CD4-positive, CD25-positive, alpha-beta regulatory T cell (primary cell): Measurements from ENCODE around the gene SPEM3. TPM values are rescaled to one million over a fixed set of nuclear protein-coding genes. Genes with fewer than 3 reads are reported as not detected.
"Not testable (repeated sequence)": the region's sequence is repeated elsewhere in the genome, so short reads cannot be mapped to it uniquely, and the experiment has no call there.

Experiments used
- ATAC-seq, 2 donors: fragments of 150-1000 bp; cut with Tn5 transposase; one replicate each; pipeline ENCODE4 v1.10.0; 2021; ENCODE audit warnings: low read depth in 2 of 2, moderate number of reproducible peaks in 2 of 2, moderate library complexity in 1 of 2
- DNase-seq, 3 donors: peaks; one replicate each; pipeline versions ENCODE4 v3.0.0 to v3.0.0-alpha.2; 2012 to 2022; ENCODE audit warnings: mixed read lengths in 1 of 3
- H3K27ac ChIP-seq: one replicate; pipeline ENCODE4 v1.7.0; 2013; ENCODE audit warnings: mild to moderate bottlenecking, low read length; ENCODE audit not compliant: insufficient read depth, poor library complexity, severe bottlenecking
- H3K27me3 ChIP-seq: one replicate; pipeline ENCODE4 v1.7.0; 2013; ENCODE audit warnings: low read length; ENCODE audit not compliant: control insufficient read depth, insufficient read depth
- H3K36me3 ChIP-seq: one replicate; pipeline ENCODE4 v1.7.0; 2013; ENCODE audit warnings: mild to moderate bottlenecking, low read length, moderate library complexity; ENCODE audit not compliant: control insufficient read depth, insufficient read depth
- H3K4me1 ChIP-seq: 2 replicates; pipeline ENCODE4 v1.7.0; 2013; ENCODE audit warnings: mild to moderate bottlenecking, low read length; ENCODE audit not compliant: insufficient read depth, control insufficient read depth, poor library complexity, severe bottlenecking
- H3K4me3 ChIP-seq: one replicate; pipeline ENCODE4 v1.7.0; 2013; ENCODE audit warnings: low read depth, mild to moderate bottlenecking, low read length, moderate library complexity
- H3K9me3 ChIP-seq, 2 experiments: 1 replicate in 1 of 2; 2 replicates in 1 of 2; pipeline ENCODE4 v1.7.0; 2013; ENCODE audit warnings: low read length in 2 of 2, mild to moderate bottlenecking in 1 of 2, moderate library complexity in 1 of 2; ENCODE audit not compliant: control insufficient read depth in 2 of 2
- H3K27ac Mint-ChIP-seq, 3 donors: one replicate each; pipeline ENCODE4 v1.8.0; 2020 to 2022; ENCODE audit warnings: mild to moderate bottlenecking in 3 of 3, mixed read lengths in 3 of 3, moderate library complexity in 2 of 3
- H3K27me3 Mint-ChIP-seq: one replicate; pipeline ENCODE4 v1.8.0; 2022; ENCODE audit warnings: mild to moderate bottlenecking, mixed read lengths
- H3K36me3 Mint-ChIP-seq: one replicate; pipeline ENCODE4 v1.8.0; 2020; ENCODE audit warnings: mixed read lengths
- H3K4me1 Mint-ChIP-seq, 4 donors: one replicate each; pipeline ENCODE4 v1.8.0; 2020 to 2022; ENCODE audit warnings: mixed read lengths in 4 of 4, mild to moderate bottlenecking in 1 of 4
- H3K4me3 Mint-ChIP-seq, 4 donors: one replicate each; pipeline ENCODE4 v1.8.0; 2020 to 2022; ENCODE audit warnings: mild to moderate bottlenecking in 4 of 4, mixed read lengths in 4 of 4, moderate library complexity in 3 of 4
- H3K9me3 Mint-ChIP-seq, 7 donors: one replicate each; pipeline ENCODE4 v1.8.0; 2020 to 2022; ENCODE audit warnings: mixed read lengths in 7 of 7, mild to moderate bottlenecking in 3 of 7, moderate library complexity in 2 of 7
- polyA plus RNA-seq, 4 donors: library from polyadenylated mRNA; unstranded; fragments of 300-500 nt; fragmentation: Illumina TruSeq; gene quantifications; one replicate each; pipeline ENCODE4 v1.2.3, GENCODE V29; 2021
- total RNA-seq: library from RNA; stranded (reverse); gene quantifications from one replicate; pipeline ENCODE4 v1.2.3, GENCODE V29; 2022

SPEM3 gene
- total and polyA plus RNA-seq, 5 donors from 2014 or later = not detected

DNA sequence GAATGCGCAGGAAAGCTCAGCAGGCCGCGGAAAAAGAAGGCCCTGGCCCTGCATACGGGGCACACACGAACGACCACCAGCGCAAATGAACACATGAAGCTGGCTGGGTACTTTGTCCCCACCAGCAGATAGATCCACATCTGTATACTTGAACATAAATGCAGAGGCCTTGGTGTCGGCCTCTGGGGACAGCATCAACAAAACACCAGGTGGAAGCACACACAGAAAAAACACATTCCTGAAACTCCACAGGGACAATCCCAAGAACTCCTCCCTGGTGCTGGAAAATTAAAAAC, 51.4 kb downstream of the SPEM3 start:
- peaks cover 5% of the 10 kb centered on the region for H3K36me3 Mint-ChIP-seq
- H3K9me3 Mint-ChIP-seq = peaks cover 0 to 1% (median 0%) of the 10 kb centered on the region in 7 donors
- Histone ChIP-seq H3K4me1 (peaks cover 46% of the 10 kb centered on the region), H3K4me3 (peak overlapping the region; percentile 73), H3K9me3 (no peaks in the 10 kb centered on the region), H3K36me3 (no peaks in the 10 kb centered on the region), H3K27ac (peak overlapping the region; percentile 98), H3K27me3 (no peaks in the 10 kb centered on the region)
- peak overlapping the region; percentile 89 to 98 (median 94) for H3K4me3 Mint-ChIP-seq
- DNase-seq (no peak), ATAC-seq (no peak)
- H3K4me1 Mint-ChIP-seq = peaks cover 9 to 78% (median 58%) of the 10 kb centered on the region in 4 donors
- H3K27ac Mint-ChIP-seq = peak overlapping the region; percentile 97 to 98 (median 97)
- H3K27me3 Mint-ChIP-seq = peaks cover 10% of the 10 kb centered on the region

DNA sequence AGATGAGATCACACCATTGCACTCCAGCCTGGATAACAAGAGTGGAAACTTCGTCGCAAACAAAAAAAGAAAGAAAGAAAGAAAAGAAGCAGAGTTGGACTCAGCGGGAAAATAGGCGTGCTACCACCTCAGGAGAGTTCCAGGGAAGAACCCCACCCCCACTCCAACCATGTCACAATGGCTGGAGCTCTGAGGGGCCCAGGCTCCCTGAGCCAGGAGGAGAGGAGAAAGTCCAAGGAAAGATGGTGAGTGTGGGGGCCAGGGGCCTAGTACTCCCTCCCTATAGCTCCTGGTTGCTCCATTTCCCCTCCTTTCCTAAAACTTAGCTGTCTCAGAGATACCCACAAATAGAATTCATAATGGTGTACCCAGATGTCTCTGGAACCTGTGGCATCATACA, 52.6 kb downstream of the SPEM3 start, which contains the start of gene SLC35G6:
Gene SLC35G6 (plus strand): TSS at position 172 of the 400 bp plus-strand sequence. CDS start 71 bp downstream, at position 243.
- Mint-ChIP-seq H3K4me3 (peak within 1 kb of the TSS; percentile 89 to 99 (median 96)), H3K27me3 (peaks cover 10% of the 10 kb centered on the region), H3K27ac (peak within 1 kb of the TSS; percentile 97 to 100 (median 98)), H3K4me1 (peaks cover 18 to 75% (median 59%) of the 10 kb centered on the region in 4 donors)
- H3K9me3 Mint-ChIP-seq, ATAC-seq, H3K36me3 Mint-ChIP-seq, H3K9me3 ChIP-seq, DNase-seq, H3K27me3 ChIP-seq, H3K36me3 ChIP-seq: not testable (repeated sequence)
- Histone ChIP-seq H3K4me3 (peak within 1 kb of the TSS; percentile 73), H3K4me1 (peaks cover 58% of the 10 kb centered on the region), H3K27ac (peak within 1 kb of the TSS; percentile 100)

DNA sequence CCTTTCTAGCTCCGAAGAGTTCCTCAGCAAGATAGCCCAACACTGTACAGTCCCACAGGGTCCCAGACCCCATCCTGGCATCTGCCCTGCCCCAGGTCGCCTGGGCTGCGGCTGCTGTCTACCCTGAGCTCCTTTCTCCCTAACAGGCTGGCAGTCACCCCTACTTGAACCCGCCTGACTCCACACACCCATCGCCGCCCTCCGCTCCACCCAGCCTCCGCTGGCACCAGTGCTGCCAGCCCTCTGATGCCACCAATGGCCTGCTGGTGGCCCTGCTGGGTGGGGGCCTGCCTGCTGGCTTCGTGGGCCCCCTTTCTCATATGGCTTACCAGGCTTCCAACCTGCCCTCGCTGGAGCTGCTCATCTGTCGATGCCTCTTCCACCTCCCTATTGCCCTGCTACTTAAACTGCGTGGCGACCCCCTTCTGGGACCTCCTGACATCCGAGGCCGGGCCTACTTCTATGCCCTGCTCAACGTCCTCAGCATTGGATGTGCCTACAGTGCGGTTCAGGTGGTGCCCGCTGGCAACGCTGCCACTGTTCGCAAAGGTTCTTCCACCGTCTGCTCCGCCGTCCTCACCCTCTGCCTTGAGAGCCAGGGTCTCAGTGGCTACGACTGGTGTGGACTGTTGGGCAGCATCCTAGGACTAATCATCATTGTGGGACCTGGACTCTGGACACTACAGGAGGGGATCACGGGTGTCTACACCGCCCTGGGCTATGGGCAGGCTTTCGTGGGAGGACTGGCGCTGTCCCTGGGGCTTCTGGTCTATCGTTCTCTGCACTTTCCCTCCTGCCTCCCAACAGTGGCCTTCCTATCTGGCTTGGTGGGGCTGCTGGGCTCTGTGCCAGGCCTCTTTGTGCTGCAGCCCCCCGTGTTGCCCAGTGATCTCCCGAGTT, 53.4 kb downstream of the SPEM3 start:
- H3K27me3 ChIP-seq, H3K36me3 Mint-ChIP-seq, ATAC-seq, H3K9me3 Mint-ChIP-seq, H3K9me3 ChIP-seq, DNase-seq, H3K36me3 ChIP-seq, H3K4me3 ChIP-seq: not testable (repeated sequence)
- H3K4me1 Mint-ChIP-seq = peaks cover 23 to 75% (median 57%) of the 10 kb centered on the region in 4 donors
- peak overlapping the region; percentile 100 for H3K27ac Mint-ChIP-seq
- peak overlapping the region; percentile 82 to 99 (median 98) for H3K4me3 Mint-ChIP-seq
- H3K27me3 Mint-ChIP-seq = peaks cover 10% of the 10 kb centered on the region
- Histone ChIP-seq H3K27ac (peak overlapping the region; percentile 100), H3K4me1 (peaks cover 62% of the 10 kb centered on the region)

Other genes with a start within 250 kb of the SPEM3 start
Only the 30 nearest of the 39 such genes appear.
- 114 TPM for gene CTDNEP1, start 177.1 kb upstream of the SPEM3 start, total RNA-seq
- 10 to 100 TPM; 33.0 to 40.7 (median 38.8) TPM for gene CTDNEP1, start 177.1 kb upstream of the SPEM3 start, polyA plus RNA-seq
- gene ELP5, start 176.6 kb upstream of the SPEM3 start, total RNA-seq = 31.6 TPM
- gene ELP5, start 176.6 kb upstream of the SPEM3 start, polyA plus RNA-seq = 10 to 100 TPM; 54.5 to 74.0 (median 59.0) TPM
- not detected for gene CLDN7, start 166.4 kb upstream of the SPEM3 start, total RNA-seq
- gene CLDN7, start 166.4 kb upstream of the SPEM3 start, polyA plus RNA-seq = 1 to 10 TPM in 2 of 4 donors, under 1 TPM in 2; 0.55 to 2.0 (median 1.3) TPM
- not detected for gene SLC2A4, start 147.1 kb upstream of the SPEM3 start, total RNA-seq
- not detected for gene SLC2A4, start 147.1 kb upstream of the SPEM3 start, polyA plus RNA-seq
- not detected for gene YBX2, start 134.2 kb upstream of the SPEM3 start, total RNA-seq
- not detected for gene YBX2, start 134.2 kb upstream of the SPEM3 start, polyA plus RNA-seq
- 485 TPM for gene EIF5A, start 121.2 kb upstream of the SPEM3 start, total RNA-seq
- 100 to 1,000 TPM; 210 to 631 (median 398) TPM for gene EIF5A, start 121.2 kb upstream of the SPEM3 start, polyA plus RNA-seq
- 129 TPM for gene GPS2, start 113.5 kb upstream of the SPEM3 start, total RNA-seq
- gene GPS2, start 113.5 kb upstream of the SPEM3 start, polyA plus RNA-seq = 100 to 1,000 TPM in 2 of 4 donors, 10 to 100 TPM in 2; 79.3 to 107 (median 96.5) TPM
- 39.5 TPM for gene NEURL4, start 99.5 kb upstream of the SPEM3 start, total RNA-seq
- gene NEURL4, start 99.5 kb upstream of the SPEM3 start, polyA plus RNA-seq = 1 to 10 TPM in 2 of 4 donors, under 1 TPM in 2; 0.27 to 1.2 (median 0.83) TPM
- gene ACAP1, start 92.3 kb upstream of the SPEM3 start, total RNA-seq = 723 TPM
- 100 to 1,000 TPM; 194 to 259 (median 213) TPM for gene ACAP1, start 92.3 kb upstream of the SPEM3 start, polyA plus RNA-seq
- 1.3 TPM for gene KCTD11, start 76.7 kb upstream of the SPEM3 start, total RNA-seq
- 1 to 10 TPM; 2.6 to 4.0 (median 2.9) TPM for gene KCTD11, start 76.7 kb upstream of the SPEM3 start, polyA plus RNA-seq
- not detected for gene TMEM95, start 73.7 kb upstream of the SPEM3 start, total RNA-seq
- not detected for gene TMEM95, start 73.7 kb upstream of the SPEM3 start, polyA plus RNA-seq
- gene TNK1, start 47.8 kb upstream of the SPEM3 start, total RNA-seq = 4.8 TPM
- gene TNK1, start 47.8 kb upstream of the SPEM3 start, polyA plus RNA-seq = 1 to 10 TPM in 3 of 4 donors, under 1 TPM in 1; 0.42 to 3.8 (median 1.4) TPM
- 113 TPM for gene PLSCR3, start 34.3 kb upstream of the SPEM3 start, total RNA-seq
- 100 to 1,000 TPM; 148 to 174 (median 153) TPM for gene PLSCR3, start 34.3 kb upstream of the SPEM3 start, polyA plus RNA-seq
- gene TMEM256, start 24.8 kb upstream of the SPEM3 start, total RNA-seq = 23.0 TPM
- gene TMEM256, start 24.8 kb upstream of the SPEM3 start, polyA plus RNA-seq = 10 to 100 TPM; 64.9 to 80.9 (median 66.7) TPM
- 3.6 TPM for gene NLGN2, start 21.0 kb upstream of the SPEM3 start, total RNA-seq
- not detected for gene NLGN2, start 21.0 kb upstream of the SPEM3 start, polyA plus RNA-seq
- gene SPEM1, start 8.5 kb upstream of the SPEM3 start, total RNA-seq = not detected
- not detected for gene SPEM1, start 8.5 kb upstream of the SPEM3 start, polyA plus RNA-seq
- gene SPEM2, start 3.2 kb upstream of the SPEM3 start, total RNA-seq = not detected
- gene SPEM2, start 3.2 kb upstream of the SPEM3 start, polyA plus RNA-seq = not detected
- gene TMEM102, start 6.6 kb downstream of the SPEM3 start, total RNA-seq = 16.8 TPM
- 10 to 100 TPM; 22.3 to 28.4 (median 24.2) TPM for gene TMEM102, start 6.6 kb downstream of the SPEM3 start, polyA plus RNA-seq
- 3.3 TPM for gene FGF11, start 10.7 kb downstream of the SPEM3 start, total RNA-seq
- under 1 TPM in 3 of 4 donors, not detected in 1; 0.07 to 0.27 (median 0.18) TPM for gene FGF11, start 10.7 kb downstream of the SPEM3 start, polyA plus RNA-seq
- gene CHRNB1, start 16.2 kb downstream of the SPEM3 start, total RNA-seq = 7.6 TPM
- gene CHRNB1, start 16.2 kb downstream of the SPEM3 start, polyA plus RNA-seq = 10 to 100 TPM; 18.0 to 28.7 (median 27.0) TPM
- gene ZBTB4, start 50.8 kb downstream of the SPEM3 start, total RNA-seq = 53.5 TPM
- 10 to 100 TPM in 3 of 4 donors, 1 to 10 TPM in 1; 8.3 to 14.0 (median 11.0) TPM for gene ZBTB4, start 50.8 kb downstream of the SPEM3 start, polyA plus RNA-seq
- gene SLC35G6, start 52.6 kb downstream of the SPEM3 start, total RNA-seq = not detected
- not detected for gene SLC35G6, start 52.6 kb downstream of the SPEM3 start, polyA plus RNA-seq
- gene POLR2A, start 55.5 kb downstream of the SPEM3 start, total RNA-seq = 568 TPM
- 10 to 100 TPM; 32.3 to 44.0 (median 37.2) TPM for gene POLR2A, start 55.5 kb downstream of the SPEM3 start, polyA plus RNA-seq
- gene TNFSF12, start 120.2 kb downstream of the SPEM3 start, total RNA-seq = 46.9 TPM
- gene TNFSF12, start 120.2 kb downstream of the SPEM3 start, polyA plus RNA-seq = 10 to 100 TPM; 35.5 to 49.6 (median 41.9) TPM
- 1.6 TPM for gene TNFSF13, start 129.9 kb downstream of the SPEM3 start, total RNA-seq
- gene TNFSF13, start 129.9 kb downstream of the SPEM3 start, polyA plus RNA-seq = under 1 TPM in 3 of 4 donors, not detected in 1; 0.41 to 0.52 (median 0.44) TPM
- gene SENP3, start 133.1 kb downstream of the SPEM3 start, total RNA-seq = 30.7 TPM
- gene SENP3, start 133.1 kb downstream of the SPEM3 start, polyA plus RNA-seq = 10 to 100 TPM; 10.1 to 16.1 (median 11.8) TPM
- 0.25 TPM for gene CD68, start 150.8 kb downstream of the SPEM3 start, total RNA-seq
- 1 to 10 TPM in 1 of 4 donors, under 1 TPM in 2, not detected in 1; 0.65 to 1.2 (median 0.89) TPM for gene CD68, start 150.8 kb downstream of the SPEM3 start, polyA plus RNA-seq
- gene MPDU1, start 155.0 kb downstream of the SPEM3 start, total RNA-seq = 40.0 TPM
- 10 to 100 TPM; 41.0 to 63.7 (median 48.4) TPM for gene MPDU1, start 155.0 kb downstream of the SPEM3 start, polyA plus RNA-seq
- not detected for gene SOX15, start 161.2 kb downstream of the SPEM3 start, total RNA-seq
- not detected for gene SOX15, start 161.2 kb downstream of the SPEM3 start, polyA plus RNA-seq
- gene FXR2, start 186.0 kb downstream of the SPEM3 start, total RNA-seq = 28.7 TPM
- 10 to 100 TPM in 2 of 4 donors, 1 to 10 TPM in 2; 9.7 to 13.9 (median 10.4) TPM for gene FXR2, start 186.0 kb downstream of the SPEM3 start, polyA plus RNA-seq